Right ventricle myocardium inferior (tissue), 1 donor: ENCODE results near the gene ATM. TPM values are rescaled to one million over a fixed set of nuclear protein-coding genes. Genes with fewer than 3 reads are reported as not detected.

Source experiments
- ATAC-seq: fragments of 200-7000 bp; cut with Tn5 transposase; one replicate; pipeline ENCODE4 v1.9.1; 2020; ENCODE audit warnings: mild to moderate bottlenecking, moderate library complexity
- DNase-seq: peaks from one replicate; pipeline ENCODE4 v3.0.0; 2021; ENCODE audit errors: missing footprints
- intact Hi-C: fragments of 100-400 bp; cut with DNase I; formaldehyde crosslinking; loops from one replicate; pipeline ENCODE4 v1.11.0; 2022
- long read RNA-seq: library from polyadenylated mRNA; unstranded; transcript quantifications from one replicate; pipeline ENCODE4 v2.0.0, GENCODE V29; 2021
- total RNA-seq: library from RNA; stranded (reverse); fragmentation: NEBNext Ultra II Directional; extraction: Animal tissue kit (Norgen Biotek cat#: 25700); gene quantifications from one replicate; pipeline ENCODE4 v1.2.1, GENCODE V29; 2021
- donor health status: DM: no; HTN: yes; CAD: no; lungs with severe emphysema.

Gene ATM
- total RNA-seq: 24.9 TPM
- long read RNA-seq, partial matches to known transcripts: 1 of 1 reads
- long read RNA-seq, other reads (novel, unspliced or antisense): 0 of 1 reads

- DNase-seq: peak; percentile 100
- intact Hi-C loops: loop anchor here (2.0 kb wide), 3 partner anchors 102 to 432 kb away; partner anchors contain the start of genes ACAT1 and C11orf65
- ATAC-seq: peak; percentile 98
Measured at GRCh38 chr11:108222574-108223347, at the start of gene ATM, which contains the start of gene NPAT. Gene ATM (plus strand): TSS chr11:108223067. CDS start chr11:108227625, 4,558 bp downstream. Gene NPAT (minus strand): TSS chr11:108222638. CDS start chr11:108222536, 102 bp downstream.

- intact Hi-C loops: no loop called here
- DNase-seq (no peak), ATAC-seq (no peak)
Measured at GRCh38 chr11:108177570-108177969, 45.3 kb upstream of the ATM start.

- DNase-seq: no peak
- ATAC-seq: no peak
- intact Hi-C loops: no loop called here
Measured at GRCh38 chr11:108193725-108194124, 29.1 kb upstream of the ATM start.

GRCh38 chr11:108196901-108197300, 26.0 kb upstream of the ATM start:
- DNase-seq (no peak), ATAC-seq (no peak)
- intact Hi-C loops: no loop called here

GRCh38 chr11:108197351-108197750, 25.5 kb upstream of the ATM start:
- ATAC-seq (no peak), DNase-seq (no peak)
- intact Hi-C loops: no loop called here

GRCh38 chr11:108198833-108199232, 24.0 kb upstream of the ATM start:
- no peak for DNase-seq
- ATAC-seq: peak; percentile 40
- intact Hi-C loops: no loop called here

GRCh38 chr11:108199446-108200321, 23.2 kb upstream of the ATM start:
- intact Hi-C loops: no loop called here
- ATAC-seq (no peak), DNase-seq (no peak)

- intact Hi-C loops: no loop called here
- ATAC-seq: no peak
- no peak for DNase-seq
Measured at GRCh38 chr11:108203075-108203474, 19.8 kb upstream of the ATM start.

GRCh38 chr11:108204376-108204775, 18.5 kb upstream of the ATM start:
- no peak for ATAC-seq
- no peak for DNase-seq
- intact Hi-C loops: no loop called here

GRCh38 chr11:108204929-108205499, 17.9 kb upstream of the ATM start:
- intact Hi-C loops: no loop called here

GRCh38 chr11:108206171-108206570, 16.7 kb upstream of the ATM start:
- peak; percentile 73 for DNase-seq
- peak; percentile 72 for ATAC-seq
- intact Hi-C loops: no loop called here

More at GRCh38 chr11:108204929-108205499, 17.9 kb upstream of the ATM start:
- no peak for ATAC-seq
- no peak for DNase-seq

GRCh38 chr11:108206969-108207682, 15.7 kb upstream of the ATM start:
- no peak for DNase-seq
- intact Hi-C loops: no loop called here
- ATAC-seq: no peak

GRCh38 chr11:108207683-108208060, 15.2 kb upstream of the ATM start:
- ATAC-seq: no peak
- no peak for DNase-seq
- intact Hi-C loops: no loop called here

GRCh38 chr11:108210441-108210840, 12.4 kb upstream of the ATM start:
- no peak for ATAC-seq
- DNase-seq: no peak
- intact Hi-C loops: no loop called here

- DNase-seq (no peak), ATAC-seq (no peak)
- intact Hi-C loops: no loop called here
Measured at GRCh38 chr11:108213784-108214183, 9.1 kb upstream of the ATM start.

- intact Hi-C loops: no loop called here
- no peak for ATAC-seq
Measured at GRCh38 chr11:108216988-108217387, 5.9 kb upstream of the ATM start.

GRCh38 chr11:108218455-108218854, 4.4 kb upstream of the ATM start:
- ATAC-seq (no peak), DNase-seq (no peak)
- intact Hi-C loops: no loop called here

More at GRCh38 chr11:108216988-108217387, 5.9 kb upstream of the ATM start:
- no peak for DNase-seq

GRCh38 chr11:108218912-108219783, 3.7 kb upstream of the ATM start:
- ATAC-seq: no peak
- DNase-seq: no peak
- intact Hi-C loops: no loop called here
